ENCODE measurements around the gene DENND1A.

The DENND1A gene

DNA sequence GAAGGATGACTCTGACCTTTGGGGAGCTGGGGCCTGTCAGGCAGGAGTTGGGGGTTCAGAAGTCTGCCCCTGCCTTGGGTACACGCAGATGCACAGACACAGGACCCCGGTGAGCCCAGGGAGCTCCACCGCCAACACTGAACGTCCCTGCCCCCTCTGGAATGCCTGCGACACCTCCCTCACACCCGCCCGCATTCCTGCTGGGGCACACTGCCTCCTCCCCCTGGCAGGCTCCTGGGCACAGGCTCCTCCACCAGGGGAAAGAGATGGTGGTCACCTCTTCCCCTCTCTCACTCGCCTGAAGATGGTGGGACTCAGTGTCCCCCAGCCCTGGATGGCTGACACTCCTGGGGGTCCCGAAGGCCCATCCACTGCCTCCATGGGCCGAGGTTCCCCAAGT is 561.9 kb downstream of the DENND1A start:
- H3K4me1 ChIP-seq (ENCODE audit: insufficient read depth, low read length, poor library complexity, severe bottlenecking): no peaks in the 10 kb centered on the region
- no peak overlapping the region for H3K9ac ChIP-seq (ENCODE audit: low read depth, low read length, poor library complexity, severe bottlenecking)

DNA sequence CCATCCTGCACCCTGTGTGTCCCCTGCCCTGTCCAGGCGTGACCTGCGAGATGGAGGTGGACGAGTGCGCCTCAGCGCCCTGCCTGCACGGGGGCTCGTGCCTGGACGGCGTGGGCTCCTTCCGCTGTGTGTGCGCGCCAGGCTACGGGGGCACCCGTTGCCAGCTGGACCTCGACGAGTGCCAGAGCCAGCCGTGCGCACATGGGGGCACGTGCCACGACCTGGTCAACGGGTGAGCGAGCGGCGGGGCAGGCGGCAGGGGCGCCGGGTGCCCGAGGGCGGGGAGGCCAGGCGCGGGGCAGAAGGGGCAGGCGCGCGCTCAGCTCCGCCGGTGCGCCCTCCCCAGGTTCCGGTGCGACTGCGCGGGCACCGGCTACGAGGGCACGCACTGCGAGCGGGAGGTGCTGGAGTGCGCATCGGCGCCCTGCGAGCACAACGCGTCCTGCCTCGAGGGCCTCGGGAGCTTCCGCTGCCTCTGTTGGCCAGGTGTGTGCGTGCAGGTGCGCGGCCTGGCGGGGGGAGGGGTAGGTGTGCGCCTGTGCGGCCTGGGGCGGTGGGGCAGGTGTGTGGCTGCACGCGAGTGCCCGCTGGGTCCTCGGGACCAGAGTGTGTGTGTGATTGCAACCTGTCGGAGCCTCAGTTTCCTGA is 563.9 kb downstream of the DENND1A start:
- H3K27me3 ChIP-seq (ENCODE audit: insufficient read depth, low read length, poor library complexity, severe bottlenecking): no peaks in the 10 kb centered on the region
- H3K36me3 ChIP-seq (ENCODE audit: insufficient read depth, low read length): no peaks in the 10 kb centered on the region
- no peak overlapping the region for H2AFZ ChIP-seq (ENCODE audit: low read length)
- H3K9me2 ChIP-seq (replicated peaks; ENCODE audit: low read depth, low read length): no peaks in the 10 kb centered on the region
- no peak overlapping the region for H3K4me3 ChIP-seq (ENCODE audit: low read length, poor library complexity, severe bottlenecking)
- H3K79me2 ChIP-seq (ENCODE audit: insufficient read depth, low read length): no peaks in the 10 kb centered on the region
- TF ChIP-seq, protein P1, sequence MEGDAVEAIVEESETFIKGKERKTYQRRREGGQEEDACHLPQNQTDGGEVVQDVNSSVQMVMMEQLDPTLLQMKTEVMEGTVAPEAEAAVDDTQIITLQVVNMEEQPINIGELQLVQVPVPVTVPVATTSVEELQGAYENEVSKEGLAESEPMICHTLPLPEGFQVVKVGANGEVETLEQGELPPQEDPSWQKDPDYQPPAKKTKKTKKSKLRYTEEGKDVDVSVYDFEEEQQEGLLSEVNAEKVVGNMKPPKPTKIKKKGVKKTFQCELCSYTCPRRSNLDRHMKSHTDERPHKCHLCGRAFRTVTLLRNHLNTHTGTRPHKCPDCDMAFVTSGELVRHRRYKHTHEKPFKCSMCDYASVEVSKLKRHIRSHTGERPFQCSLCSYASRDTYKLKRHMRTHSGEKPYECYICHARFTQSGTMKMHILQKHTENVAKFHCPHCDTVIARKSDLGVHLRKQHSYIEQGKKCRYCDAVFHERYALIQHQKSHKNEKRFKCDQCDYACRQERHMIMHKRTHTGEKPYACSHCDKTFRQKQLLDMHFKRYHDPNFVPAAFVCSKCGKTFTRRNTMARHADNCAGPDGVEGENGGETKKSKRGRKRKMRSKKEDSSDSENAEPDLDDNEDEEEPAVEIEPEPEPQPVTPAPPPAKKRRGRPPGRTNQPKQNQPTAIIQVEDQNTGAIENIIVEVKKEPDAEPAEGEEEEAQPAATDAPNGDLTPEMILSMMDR (conservative IDR thresholded peaks at IDR 0.05; ENCODE audit: low read length): no peak
- no peak for TF ChIP-seq EZH2phosphoT487 (IDR thresholded peaks at IDR 0.05; ENCODE audit: borderline replicate concordance)
- no peaks in the 10 kb centered on the region for H4K20me1 ChIP-seq (ENCODE audit: insufficient read depth, low read length, poor library complexity, severe bottlenecking)
- no peak overlapping the region for H3K9ac ChIP-seq (ENCODE audit: low read depth, low read length, poor library complexity, severe bottlenecking)
- peaks cover 7% of the 10 kb centered on the region for H3K4me1 ChIP-seq (ENCODE audit: insufficient read depth, low read length, poor library complexity, severe bottlenecking)
- H3K9me3 ChIP-seq (ENCODE audit: insufficient read depth, low read depth, low read length): no peaks in the 10 kb centered on the region
- H3K4me2 ChIP-seq (ENCODE audit: low read depth, low read length, poor library complexity, severe bottlenecking): no peak overlapping the region
- no peaks in the 10 kb centered on the region for H3F3A ChIP-seq (ENCODE audit: low read depth)

More for the DNA sequence above, 561.9 kb downstream of the DENND1A start:
- Histone ChIP-seq H4K20me1 (ENCODE audit: insufficient read depth, low read length, poor library complexity, severe bottlenecking) (no peaks in the 10 kb centered on the region), H2AFZ (ENCODE audit: low read length) (no peak overlapping the region), H3K4me2 (ENCODE audit: low read depth, low read length, poor library complexity, severe bottlenecking) (no peak overlapping the region), H3K79me2 (ENCODE audit: insufficient read depth, low read length) (no peaks in the 10 kb centered on the region), H3F3A (ENCODE audit: low read depth) (no peaks in the 10 kb centered on the region), H3K27me3 (ENCODE audit: insufficient read depth, low read length, poor library complexity, severe bottlenecking) (no peaks in the 10 kb centered on the region), H3K36me3 (ENCODE audit: insufficient read depth, low read length) (no peaks in the 10 kb centered on the region), H3K9me2 (replicated peaks; ENCODE audit: low read depth, low read length) (no peaks in the 10 kb centered on the region), H3K9me3 (ENCODE audit: insufficient read depth, low read depth, low read length) (no peaks in the 10 kb centered on the region), H3K4me3 (ENCODE audit: low read length, poor library complexity, severe bottlenecking) (no peak overlapping the region)
- TF ChIP-seq, protein P1 (conservative IDR thresholded peaks at IDR 0.05; ENCODE audit: low read length): no peak
- no peak for TF ChIP-seq EZH2phosphoT487 (IDR thresholded peaks at IDR 0.05; ENCODE audit: borderline replicate concordance)

DNA sequence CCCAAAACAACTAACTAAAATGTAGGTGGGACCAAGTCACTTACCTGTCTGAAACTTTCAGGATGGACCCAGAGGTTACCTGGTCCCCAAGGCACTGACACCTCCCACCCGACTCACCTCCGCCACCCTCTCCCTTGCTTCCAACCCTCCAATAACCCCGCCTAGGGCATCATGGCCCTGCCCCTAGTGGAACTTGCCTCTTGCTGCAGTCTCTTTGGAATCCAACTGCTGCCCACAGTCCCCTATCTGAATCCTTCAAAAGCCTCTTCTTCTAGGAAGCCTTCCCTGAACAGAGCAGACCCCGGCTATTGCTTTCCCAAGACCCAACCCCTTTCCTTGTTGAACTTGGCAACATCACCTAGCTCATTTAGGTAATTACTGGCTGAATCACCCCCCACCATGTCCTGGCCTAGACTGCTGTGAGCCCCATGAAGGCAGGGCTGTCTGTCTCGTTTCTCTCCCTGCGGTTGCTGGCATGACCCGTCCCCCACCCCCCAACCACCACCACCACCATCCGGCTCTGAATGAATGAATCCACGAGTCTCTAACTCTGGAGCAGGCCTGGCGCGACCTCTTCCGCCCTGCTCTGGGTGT is 564.5 kb downstream of the DENND1A start:
- Histone ChIP-seq H4K20me1 (ENCODE audit: insufficient read depth, low read length, poor library complexity, severe bottlenecking) (no peaks in the 10 kb centered on the region), H3K4me1 (ENCODE audit: insufficient read depth, low read length, poor library complexity, severe bottlenecking) (peaks cover 13% of the 10 kb centered on the region), H3K9me3 (ENCODE audit: insufficient read depth, low read depth, low read length) (no peaks in the 10 kb centered on the region), H3F3A (ENCODE audit: low read depth) (no peaks in the 10 kb centered on the region), H3K36me3 (ENCODE audit: insufficient read depth, low read length) (no peaks in the 10 kb centered on the region), H3K27me3 (ENCODE audit: insufficient read depth, low read length, poor library complexity, severe bottlenecking) (no peaks in the 10 kb centered on the region), H3K4me3 (ENCODE audit: low read length, poor library complexity, severe bottlenecking) (no peak overlapping the region), H3K4me2 (ENCODE audit: low read depth, low read length, poor library complexity, severe bottlenecking) (no peak overlapping the region), H3K79me2 (ENCODE audit: insufficient read depth, low read length) (no peaks in the 10 kb centered on the region), H3K9ac (ENCODE audit: low read depth, low read length, poor library complexity, severe bottlenecking) (no peak overlapping the region), H2AFZ (ENCODE audit: low read length) (no peak overlapping the region), H3K9me2 (replicated peaks; ENCODE audit: low read depth, low read length) (no peaks in the 10 kb centered on the region)
- TF ChIP-seq EZH2phosphoT487 (IDR thresholded peaks at IDR 0.05; ENCODE audit: borderline replicate concordance): no peak
- TF ChIP-seq, protein P1 (conservative IDR thresholded peaks at IDR 0.05; ENCODE audit: low read length): peak; percentile 53
